ENCODE results near the gene TMEM108.

Gene TMEM108

GRCh38 chr3:133383741-133384140 is 345.6 kb downstream of the TMEM108 start:
- no peak for TF ChIP-seq FOXP2 (optimal IDR thresholded peaks at IDR 0.05; ENCODE audit: borderline replicate concordance, extremely low read depth, extremely low read length, insufficient read depth)
- TF ChIP-seq REST (IDR thresholded peaks at IDR 0.05; ENCODE audit: insufficient read depth in 1 of 2, low read depth in 2 of 2, low read length in 2 of 2): no peak
- no peak for TF ChIP-seq SIN3A (IDR thresholded peaks at IDR 0.05; ENCODE audit: borderline replicate concordance, insufficient read depth, low read length)
- TF ChIP-seq TAF1 (IDR thresholded peaks at IDR 0.05; ENCODE audit: borderline replicate concordance, insufficient read depth, low read length): no peak
- TF ChIP-seq POLR2AphosphoS5 (IDR thresholded peaks at IDR 0.05; ENCODE audit: low read depth, low read length): no peak

DNA sequence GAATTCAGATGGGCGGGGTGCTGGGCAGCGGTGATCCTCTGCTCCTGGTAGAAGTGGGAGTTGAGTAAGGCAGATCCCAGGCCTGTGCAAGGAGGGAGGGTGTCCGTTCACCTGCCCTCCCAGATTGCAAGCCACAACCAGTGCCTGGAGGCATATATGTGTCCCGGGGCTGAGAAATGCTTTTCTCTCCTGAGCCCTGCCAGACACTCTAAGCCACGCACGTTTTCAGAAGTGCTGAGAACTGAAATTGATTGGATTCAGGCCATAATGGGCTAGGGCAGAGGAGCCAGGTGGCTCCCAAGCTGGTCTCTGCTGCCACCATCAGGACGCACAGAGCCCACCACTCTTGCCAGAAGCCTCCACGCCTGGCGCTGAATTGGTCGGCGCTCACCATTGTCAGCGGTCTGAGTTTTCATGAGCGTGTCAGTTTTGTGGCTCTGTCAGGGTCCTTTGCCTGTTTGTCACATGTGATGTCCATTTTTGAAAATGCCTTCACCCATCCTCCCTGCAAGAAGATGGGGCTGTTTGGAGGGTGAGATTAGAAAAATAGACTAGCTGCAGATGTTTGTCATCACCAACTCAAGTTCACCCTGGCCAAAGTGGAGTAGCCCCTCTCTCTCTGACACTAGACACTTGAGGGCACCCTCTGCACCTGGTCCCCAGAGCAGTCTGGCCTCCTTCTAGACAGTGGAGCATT is 346.3 kb downstream of the TMEM108 start:
- TF ChIP-seq TAF1 (IDR thresholded peaks at IDR 0.05; ENCODE audit: borderline replicate concordance, insufficient read depth, low read length) (no peak), REST (IDR thresholded peaks at IDR 0.05; ENCODE audit: insufficient read depth in 1 of 2, low read depth in 2 of 2, low read length in 2 of 2) (no peak), FOXP2 (optimal IDR thresholded peaks at IDR 0.05; ENCODE audit: borderline replicate concordance, extremely low read depth, extremely low read length, insufficient read depth) (no peak), SIN3A (IDR thresholded peaks at IDR 0.05; ENCODE audit: borderline replicate concordance, insufficient read depth, low read length) (no peak)

- TF ChIP-seq POLR2AphosphoS5 (IDR thresholded peaks at IDR 0.05; ENCODE audit: low read depth, low read length) (no peak), FOXP2 (optimal IDR thresholded peaks at IDR 0.05; ENCODE audit: borderline replicate concordance, extremely low read depth, extremely low read length, insufficient read depth) (no peak), TAF1 (IDR thresholded peaks at IDR 0.05; ENCODE audit: borderline replicate concordance, insufficient read depth, low read length) (no peak), REST (IDR thresholded peaks at IDR 0.05; ENCODE audit: insufficient read depth in 1 of 2, low read depth in 2 of 2, low read length in 2 of 2) (no peak), SIN3A (IDR thresholded peaks at IDR 0.05; ENCODE audit: borderline replicate concordance, insufficient read depth, low read length) (no peak)
Measured at GRCh38 chr3:133386876-133387275, 348.7 kb downstream of the TMEM108 start.

- TF ChIP-seq TAF1 (IDR thresholded peaks at IDR 0.05; ENCODE audit: borderline replicate concordance, insufficient read depth, low read length): no peak
- no peak for TF ChIP-seq POLR2AphosphoS5 (IDR thresholded peaks at IDR 0.05; ENCODE audit: low read depth, low read length)
- no peak for TF ChIP-seq FOXP2 (optimal IDR thresholded peaks at IDR 0.05; ENCODE audit: borderline replicate concordance, extremely low read depth, extremely low read length, insufficient read depth)
- TF ChIP-seq REST (IDR thresholded peaks at IDR 0.05; ENCODE audit: insufficient read depth in 1 of 2, low read depth in 2 of 2, low read length in 2 of 2): no peak
- no peak for TF ChIP-seq SIN3A (IDR thresholded peaks at IDR 0.05; ENCODE audit: borderline replicate concordance, insufficient read depth, low read length)
Measured at GRCh38 chr3:133387341-133387740, 349.1 kb downstream of the TMEM108 start.
